ENCODE data around the gene ZMIZ1. TPM values are rescaled to one million over a fixed set of nuclear protein-coding genes. Genes with fewer than 3 reads are reported as not detected.

ZMIZ1 gene
- total RNA-seq, 2 experiments from 2014 or later, result 14.6 to 15.5 TPM

GRCh38 chr10:79346388-79347225 lies 277.8 kb downstream of the ZMIZ1 start:
- Histone ChIP-seq H3K4me3 (ENCODE audit: low read length) (no peak overlapping the region), H3K27me3 (ENCODE audit: control insufficient read depth in 1 of 2, insufficient read depth in 2 of 2, low read length in 2 of 2) (no peaks in the 10 kb centered on the region), H3K9me3 (ENCODE audit: control insufficient read depth in 1 of 2, insufficient read depth in 1 of 2, low read length in 2 of 2) (no peaks in the 10 kb centered on the region), H3K4me1 (ENCODE audit: insufficient read depth, low read length) (peaks cover 58% of the 10 kb centered on the region), H3K27ac (ENCODE audit: low read depth in 1 of 2, low read length in 2 of 2) (no peak overlapping the region), H3K36me3 (ENCODE audit: insufficient read depth, low read length) (peaks cover 28% of the 10 kb centered on the region)
- H3K4me3 Mint-ChIP-seq, result peak overlapping the region; percentile 45
- intact Hi-C loops (cut with DNase I, micrococcal nuclease), result loop anchor here in 1 of 2 experiments (5.0 to 10.0 kb wide), 4 partner anchors 54 to 1309 kb away; no protein-coding TSS in a partner anchor
- CTCF ChIA-PET, result interaction anchor here (0.8 to 1.9 kb wide), 2 partner anchors 23 to 25 kb away, joined by 3 to 5 read pairs; no protein-coding TSS in a partner anchor
- TF ChIP-seq, protein P1, sequence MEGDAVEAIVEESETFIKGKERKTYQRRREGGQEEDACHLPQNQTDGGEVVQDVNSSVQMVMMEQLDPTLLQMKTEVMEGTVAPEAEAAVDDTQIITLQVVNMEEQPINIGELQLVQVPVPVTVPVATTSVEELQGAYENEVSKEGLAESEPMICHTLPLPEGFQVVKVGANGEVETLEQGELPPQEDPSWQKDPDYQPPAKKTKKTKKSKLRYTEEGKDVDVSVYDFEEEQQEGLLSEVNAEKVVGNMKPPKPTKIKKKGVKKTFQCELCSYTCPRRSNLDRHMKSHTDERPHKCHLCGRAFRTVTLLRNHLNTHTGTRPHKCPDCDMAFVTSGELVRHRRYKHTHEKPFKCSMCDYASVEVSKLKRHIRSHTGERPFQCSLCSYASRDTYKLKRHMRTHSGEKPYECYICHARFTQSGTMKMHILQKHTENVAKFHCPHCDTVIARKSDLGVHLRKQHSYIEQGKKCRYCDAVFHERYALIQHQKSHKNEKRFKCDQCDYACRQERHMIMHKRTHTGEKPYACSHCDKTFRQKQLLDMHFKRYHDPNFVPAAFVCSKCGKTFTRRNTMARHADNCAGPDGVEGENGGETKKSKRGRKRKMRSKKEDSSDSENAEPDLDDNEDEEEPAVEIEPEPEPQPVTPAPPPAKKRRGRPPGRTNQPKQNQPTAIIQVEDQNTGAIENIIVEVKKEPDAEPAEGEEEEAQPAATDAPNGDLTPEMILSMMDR (IDR thresholded peaks at IDR 0.05), result no peak
- H3K4me1 Mint-ChIP-seq (ENCODE audit: low read depth), result peaks cover 27% of the 10 kb centered on the region
- POLR2A ChIA-PET, result interaction anchor here (0.8 to 5.6 kb wide), 4 partner anchors 23 to 841 kb away, joined by 3 to 46 read pairs (median 8); no protein-coding TSS in a partner anchor
- H3K27me3 Mint-ChIP-seq, result no peaks in the 10 kb centered on the region
- DNase-seq, result peak in 2 of 14 experiments; percentile 32 to 38
- ATAC-seq (ENCODE audit: poor library complexity), result no peak
- peaks cover 32% of the 10 kb centered on the region for H3K36me3 Mint-ChIP-seq (ENCODE audit: low read depth)
- no peaks in the 10 kb centered on the region for H3K9me3 Mint-ChIP-seq
- no peak overlapping the region for H3K27ac Mint-ChIP-seq

DNA sequence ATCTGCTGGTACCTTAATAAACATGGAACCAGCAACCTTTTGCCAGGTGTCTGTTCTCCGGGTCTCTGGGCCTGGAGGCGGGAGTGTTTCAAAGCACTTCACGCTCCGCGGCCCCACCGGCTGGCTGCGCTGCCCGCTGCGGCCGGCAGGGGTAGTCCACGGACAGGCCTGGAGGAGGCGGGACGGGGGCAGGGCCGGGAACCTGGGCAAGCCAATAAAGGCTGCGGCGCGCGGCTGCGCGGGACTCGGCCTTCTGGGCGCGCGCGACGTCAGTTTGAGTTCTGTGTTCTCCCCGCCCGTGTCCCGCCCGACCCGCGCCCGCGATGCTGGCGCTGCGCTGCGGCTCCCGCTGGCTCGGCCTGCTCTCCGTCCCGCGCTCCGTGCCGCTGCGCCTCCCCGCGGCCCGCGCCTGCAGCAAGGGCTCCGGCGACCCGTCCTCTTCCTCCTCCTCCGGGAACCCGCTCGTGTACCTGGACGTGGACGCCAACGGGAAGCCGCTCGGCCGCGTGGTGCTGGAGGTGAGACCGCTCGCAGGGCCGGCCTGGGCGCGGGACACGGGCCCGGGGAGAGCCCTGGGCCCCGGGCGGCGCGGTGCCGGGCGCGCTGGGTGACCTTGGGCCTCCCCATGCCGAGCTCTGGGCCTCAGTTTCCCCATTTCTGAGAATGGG lies 278.6 kb downstream of the ZMIZ1 start, which contains the start of gene PPIF:
Gene PPIF, plus strand, starts transcription at position 244 of the 668 bp plus-strand sequence. Its CDS starts 80 bp downstream, at position 324.
- H3K36me3 Mint-ChIP-seq (ENCODE audit: low read depth), result peaks cover 40% of the 10 kb centered on the region
- peak within 1 kb of the TSS; percentile 81 for H3K27ac Mint-ChIP-seq
- no peaks in the 10 kb centered on the region for H3K9me3 ChIP-seq (ENCODE audit: control insufficient read depth in 1 of 2, insufficient read depth in 1 of 2, low read length in 2 of 2)
- no peaks in the 10 kb centered on the region for H3K27me3 ChIP-seq (ENCODE audit: control insufficient read depth in 1 of 2, insufficient read depth in 2 of 2, low read length in 2 of 2)
- peaks cover 36% of the 10 kb centered on the region for H3K36me3 ChIP-seq (ENCODE audit: insufficient read depth, low read length)
- ChIA-PET CTCF (interaction anchor here (0.8 to 1.9 kb wide), 5 partner anchors 24 to 97 kb away, joined by 3 to 6 read pairs (median 4); partner anchors contain the start of gene ZCCHC24), POLR2A (interaction anchor here (1.0 to 5.6 kb wide), 8 partner anchors 13 to 856 kb away, joined by 3 to 46 read pairs (median 4); no protein-coding TSS in a partner anchor)
- peaks cover 27% of the 10 kb centered on the region for H3K4me1 Mint-ChIP-seq (ENCODE audit: low read depth)
- TF ChIP-seq, protein P1 (IDR thresholded peaks at IDR 0.05), result peak; percentile 92
- no peaks in the 10 kb centered on the region for H3K9me3 Mint-ChIP-seq
- intact Hi-C loops (cut with DNase I, micrococcal nuclease), result loop anchor here in 1 of 2 experiments (5.0 to 10.0 kb wide), 4 partner anchors 55 to 1310 kb away; no protein-coding TSS in a partner anchor
- peak within 1 kb of the TSS; percentile 69 to 73 for H3K27ac ChIP-seq (ENCODE audit: low read depth in 1 of 2, low read length in 2 of 2)
- peak; percentile 81 to 96 (median 90) for DNase-seq
- peak; percentile 93 for ATAC-seq (ENCODE audit: poor library complexity)
- peaks cover 58% of the 10 kb centered on the region for H3K4me1 ChIP-seq (ENCODE audit: insufficient read depth, low read length)
- H3K4me3 Mint-ChIP-seq, result peak within 1 kb of the TSS; percentile 85
- peak within 1 kb of the TSS; percentile 74 for H3K4me3 ChIP-seq (ENCODE audit: low read length)
- no peaks in the 10 kb centered on the region for H3K27me3 Mint-ChIP-seq

Data from CD4-positive, alpha-beta T cell (primary cell).